MCF 10A (cell line): Measurements from ENCODE around the gene TPRKB. TPM values are rescaled to one million over a fixed set of nuclear protein-coding genes. Genes with fewer than 3 reads are reported as not detected.

Source experiments
- BruUV-seq: library from RNA; stranded (reverse); fragments of 400-500 nt; replicated peaks from 2 replicates; lab custom pipeline; 2021; lab: Mats Ljungman, UMichigan
- CTCF ChIA-PET: fragments of 300-600 bp; sonication (Branson Sonifier 250); formaldehyde crosslinking; extraction: SDS; loops from one replicate; lab custom pipeline; 2021; ENCODE audit warnings: antibody characterized with exemption, inconsistent platforms; lab: Yijun Ruan, JAX
- POLR2A ChIA-PET: fragments of 300-600, 350-650 bp; sonication (Branson Sonifier 250); formaldehyde crosslinking; extraction: SDS; loops from one replicate; lab custom pipeline; 2020; ENCODE audit warnings: antibody characterized with exemption, inconsistent platforms; lab: Yijun Ruan, JAX
- DNase-seq: peaks from one replicate; pipeline ENCODE4 v3.0.0-alpha.2; 2018; ENCODE audit not compliant: unreplicated experiment
- H3K27ac Mint-ChIP-seq: one replicate; pipeline ENCODE4 v1.8.0; 2022; ENCODE audit warnings: mild to moderate bottlenecking, low read depth, mixed read lengths; ENCODE audit not compliant: unreplicated experiment
- H3K27me3 Mint-ChIP-seq: one replicate; pipeline ENCODE4 v1.8.0; 2022; ENCODE audit warnings: mixed read lengths; ENCODE audit not compliant: insufficient read depth, unreplicated experiment
- H3K36me3 Mint-ChIP-seq: one replicate; pipeline ENCODE4 v1.8.0; 2022; ENCODE audit warnings: mild to moderate bottlenecking, moderate library complexity, mixed read lengths; ENCODE audit not compliant: insufficient read depth, unreplicated experiment
- H3K4me1 Mint-ChIP-seq: one replicate; pipeline ENCODE4 v1.8.0; 2022; ENCODE audit warnings: mixed read lengths; ENCODE audit not compliant: insufficient read depth, unreplicated experiment
- H3K4me3 Mint-ChIP-seq: one replicate; pipeline ENCODE4 v1.8.0; 2022; ENCODE audit warnings: mild to moderate bottlenecking, moderate library complexity, mixed read lengths; ENCODE audit not compliant: unreplicated experiment
- H3K9me3 Mint-ChIP-seq: one replicate; pipeline ENCODE4 v1.8.0; 2022; ENCODE audit warnings: mixed read lengths; ENCODE audit not compliant: unreplicated experiment
- CTCF ChIP-seq: fragments of 200-600 bp; IDR thresholded peaks from one replicate; pipeline ENCODE4 v1.8.0; 2022; ENCODE audit warnings: antibody characterized with exemption, mild to moderate bottlenecking; ENCODE audit not compliant: unreplicated experiment
- intact Hi-C: fragments of 100-400 bp; cut with micrococcal nuclease; formaldehyde crosslinking; loops from 2 replicates; pipeline ENCODE4 v1.14.1; 2022
- total RNA-seq: library from RNA; stranded (reverse); gene quantifications from 2 replicates; pipeline ENCODE4 v1.2.3, GENCODE V29; 2022

Gene TPRKB
- total RNA-seq, 1 experiment from 2014 or later = 40.4 TPM

- peaks cover 95% of the 10 kb centered on the region for H3K36me3 Mint-ChIP-seq
- peak overlapping the region; percentile 7 for H3K27ac Mint-ChIP-seq
- H3K27me3 Mint-ChIP-seq = no peaks in the 10 kb centered on the region
- no peaks in the 10 kb centered on the region for H3K9me3 Mint-ChIP-seq
- POLR2A ChIA-PET = interaction anchor here (0.9 to 1.4 kb wide), 2 partner anchors 9 to 17 kb away, joined by 3 to 4 read pairs; no protein-coding TSS in a partner anchor
- no TSS peak for BruUV-seq
- DNase-seq = no peak
- intact Hi-C loops = no loop called here
- H3K4me3 Mint-ChIP-seq = no peak overlapping the region
- peaks cover 28% of the 10 kb centered on the region for H3K4me1 Mint-ChIP-seq
- CTCF ChIA-PET = interaction anchor here (1.0 kb wide), 1 partner anchor 8 kb away, joined by 3 read pairs; no protein-coding TSS in a partner anchor
- no peak for TF ChIP-seq CTCF
Observed at GRCh38 chr2:73772819-73773218, 35.7 kb upstream of the TPRKB start.

GRCh38 chr2:73770725-73771124, 33.6 kb upstream of the TPRKB start:
- no peaks in the 10 kb centered on the region for H3K27me3 Mint-ChIP-seq
- H3K4me1 Mint-ChIP-seq = peaks cover 23% of the 10 kb centered on the region
- POLR2A ChIA-PET = no interaction called here
- CTCF ChIA-PET = no interaction called here
- H3K4me3 Mint-ChIP-seq = no peak overlapping the region
- no TSS peak for BruUV-seq
- no peak for TF ChIP-seq CTCF
- peaks cover 97% of the 10 kb centered on the region for H3K36me3 Mint-ChIP-seq
- H3K9me3 Mint-ChIP-seq = no peaks in the 10 kb centered on the region
- intact Hi-C loops = no loop called here
- H3K27ac Mint-ChIP-seq = peak overlapping the region; percentile 44
- no peak for DNase-seq

GRCh38 chr2:73766994-73767393, 29.8 kb upstream of the TPRKB start:
- ChIA-PET POLR2A (no interaction called here), CTCF (no interaction called here)
- H3K9me3 Mint-ChIP-seq = no peaks in the 10 kb centered on the region
- H3K36me3 Mint-ChIP-seq = peaks cover 99% of the 10 kb centered on the region
- no peak overlapping the region for H3K27ac Mint-ChIP-seq
- no peak for TF ChIP-seq CTCF
- no TSS peak for BruUV-seq
- H3K4me1 Mint-ChIP-seq = peaks cover 17% of the 10 kb centered on the region
- H3K4me3 Mint-ChIP-seq = no peak overlapping the region
- H3K27me3 Mint-ChIP-seq = no peaks in the 10 kb centered on the region
- intact Hi-C loops = no loop called here
- no peak for DNase-seq

- intact Hi-C loops = no loop called here
- ChIA-PET CTCF (no interaction called here), POLR2A (interaction anchor here (1.2 kb wide), 1 partner anchor 9 kb away, joined by 3 read pairs; no protein-coding TSS in a partner anchor)
- no TSS peak for BruUV-seq
- peaks cover 99% of the 10 kb centered on the region for H3K36me3 Mint-ChIP-seq
- DNase-seq = no peak
- H3K4me3 Mint-ChIP-seq = no peak overlapping the region
- TF ChIP-seq CTCF = no peak
- H3K27ac Mint-ChIP-seq = no peak overlapping the region
- H3K4me1 Mint-ChIP-seq = peaks cover 17% of the 10 kb centered on the region
- H3K27me3 Mint-ChIP-seq = no peaks in the 10 kb centered on the region
- no peaks in the 10 kb centered on the region for H3K9me3 Mint-ChIP-seq
Observed at GRCh38 chr2:73766349-73766748, 29.2 kb upstream of the TPRKB start.
